ENCODE measurements around the gene ELK3.

ELK3 gene

DNA sequence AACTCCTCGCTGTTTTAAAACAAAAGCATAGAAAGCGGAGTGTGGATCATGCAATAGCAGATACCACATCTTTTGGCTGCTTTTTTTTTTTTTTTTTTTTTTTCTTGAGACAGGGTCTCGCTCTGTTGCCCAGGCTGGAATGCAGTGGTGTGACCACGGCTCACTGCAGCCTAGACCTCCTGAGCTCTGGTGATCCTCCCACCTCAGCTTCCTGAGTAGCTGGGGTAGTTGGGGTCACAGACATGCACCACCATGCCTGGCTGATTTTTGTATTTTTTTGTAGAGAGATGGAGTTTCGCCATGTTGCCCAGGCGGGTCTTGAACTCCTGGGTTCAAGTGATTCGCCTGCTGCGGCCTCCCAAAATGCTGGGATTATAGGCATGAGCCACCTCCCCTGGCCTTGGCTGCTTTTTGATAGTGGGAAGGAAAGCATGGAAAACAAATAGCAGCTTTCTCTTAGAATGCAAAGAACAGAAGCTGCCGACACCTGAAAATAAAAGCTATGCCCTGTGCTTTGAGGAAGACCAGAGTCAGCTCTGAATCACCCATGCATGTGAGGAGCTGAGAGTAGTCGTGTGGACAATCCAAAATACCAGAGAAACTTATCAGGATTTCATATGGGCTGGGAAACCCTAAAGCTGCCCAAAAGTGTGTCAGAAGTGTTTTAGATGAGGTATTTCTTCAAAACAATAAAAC lies 3.6 kb upstream of the ELK3 start:
- no peak overlapping the region for H3K27ac ChIP-seq (ENCODE audit: low read length)
- peaks cover 0 to 6% of the 10 kb centered on the region in 2 donors for H3K36me3 ChIP-seq (ENCODE audit: control insufficient read depth in 1 of 2, insufficient read depth in 2 of 2, low read length in 2 of 2)
- no peaks in the 10 kb centered on the region for H3K27me3 ChIP-seq (ENCODE audit: low read depth, low read length)
- no peaks in the 10 kb centered on the region for H3K9me3 ChIP-seq (ENCODE audit: control insufficient read depth in 1 of 2, low read length in 2 of 2)
- no peaks in the 10 kb centered on the region for H3K4me1 ChIP-seq (ENCODE audit: control insufficient read depth in 1 of 2, insufficient read depth in 2 of 2, low read length in 2 of 2)
- H3K4me3 ChIP-seq (ENCODE audit: low read depth in 1 of 2, low read length in 2 of 2) = no peak overlapping the region

DNA sequence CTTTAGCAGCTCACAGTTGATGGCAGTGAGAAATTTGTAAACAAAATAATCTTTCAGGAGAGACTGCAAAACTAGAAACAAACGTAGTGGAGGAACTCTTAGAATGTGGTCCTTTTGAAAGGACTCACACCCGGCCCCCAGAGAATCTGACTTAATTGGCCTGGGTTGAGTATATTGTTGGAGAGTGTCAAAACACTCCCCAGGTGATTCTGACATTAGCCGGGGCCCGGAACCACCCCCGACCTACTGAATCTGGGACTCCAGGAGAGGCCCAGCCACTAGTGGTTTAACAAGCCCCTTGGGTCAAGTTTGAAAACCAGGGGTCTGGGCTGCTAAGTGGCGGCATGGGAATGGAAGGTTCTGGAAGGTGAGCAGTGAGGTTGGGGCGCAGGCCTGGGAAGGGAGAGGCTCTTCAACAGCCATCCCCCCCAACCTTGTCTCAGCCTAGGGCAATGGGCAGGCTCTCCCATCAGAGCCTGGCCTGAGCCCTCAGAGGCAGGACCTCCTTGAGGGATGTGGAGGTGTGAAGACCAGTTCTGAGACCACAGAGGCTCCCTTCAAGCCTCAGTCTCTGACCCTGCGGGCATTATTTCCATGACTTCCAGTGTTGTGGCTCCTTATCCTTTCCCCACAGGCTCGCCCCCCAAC lies 1.1 kb upstream of the ELK3 start:
- H3K36me3 ChIP-seq (ENCODE audit: control insufficient read depth in 1 of 2, insufficient read depth in 2 of 2, low read length in 2 of 2) = peaks cover 0 to 6% of the 10 kb centered on the region in 2 donors
- no peak overlapping the region for H3K27ac ChIP-seq (ENCODE audit: low read length)
- no peaks in the 10 kb centered on the region for H3K27me3 ChIP-seq (ENCODE audit: low read depth, low read length)
- H3K9me3 ChIP-seq (ENCODE audit: control insufficient read depth in 1 of 2, low read length in 2 of 2) = no peaks in the 10 kb centered on the region
- no peak overlapping the region for H3K4me3 ChIP-seq (ENCODE audit: low read depth in 1 of 2, low read length in 2 of 2)
- H3K4me1 ChIP-seq (ENCODE audit: control insufficient read depth in 1 of 2, insufficient read depth in 2 of 2, low read length in 2 of 2) = peaks cover 3 to 4% of the 10 kb centered on the region in 2 donors

GRCh38 chr12:96194576-96194889 lies 358 bp downstream of the ELK3 start:
- Histone ChIP-seq H3K9me3 (ENCODE audit: control insufficient read depth in 1 of 2, low read length in 2 of 2) (no peaks in the 10 kb centered on the region), H3K36me3 (ENCODE audit: control insufficient read depth in 1 of 2, insufficient read depth in 2 of 2, low read length in 2 of 2) (peaks cover 0 to 16% of the 10 kb centered on the region in 2 donors), H3K4me3 (ENCODE audit: low read depth in 1 of 2, low read length in 2 of 2) (peak overlapping the region; percentile 61 to 93), H3K27me3 (ENCODE audit: low read depth, low read length) (no peaks in the 10 kb centered on the region), H3K27ac (ENCODE audit: low read length) (peak overlapping the region; percentile 70), H3K4me1 (ENCODE audit: control insufficient read depth in 1 of 2, insufficient read depth in 2 of 2, low read length in 2 of 2) (peaks cover 3 to 4% of the 10 kb centered on the region in 2 donors)

- Histone ChIP-seq H3K36me3 (ENCODE audit: control insufficient read depth in 1 of 2, insufficient read depth in 2 of 2, low read length in 2 of 2) (peaks cover 0 to 16% of the 10 kb centered on the region in 2 donors), H3K27ac (ENCODE audit: low read length) (peak overlapping the region; percentile 69), H3K4me1 (ENCODE audit: control insufficient read depth in 1 of 2, insufficient read depth in 2 of 2, low read length in 2 of 2) (peaks cover 3 to 4% of the 10 kb centered on the region in 2 donors), H3K4me3 (ENCODE audit: low read depth in 1 of 2, low read length in 2 of 2) (peak overlapping the region; percentile 72 to 87), H3K9me3 (ENCODE audit: control insufficient read depth in 1 of 2, low read length in 2 of 2) (no peaks in the 10 kb centered on the region), H3K27me3 (ENCODE audit: low read depth, low read length) (no peaks in the 10 kb centered on the region)
These were observed 1.0 kb downstream of the ELK3 start for GRCh38 chr12:96194971-96195844.

GRCh38 chr12:96195845-96196451 lies 1.8 kb downstream of the ELK3 start:
- Histone ChIP-seq H3K36me3 (ENCODE audit: control insufficient read depth in 1 of 2, insufficient read depth in 2 of 2, low read length in 2 of 2) (peaks cover 0 to 16% of the 10 kb centered on the region in 2 donors), H3K4me3 (ENCODE audit: low read depth in 1 of 2, low read length in 2 of 2) (peak overlapping the region; percentile 72 to 87), H3K27ac (ENCODE audit: low read length) (peak overlapping the region; percentile 69), H3K9me3 (ENCODE audit: control insufficient read depth in 1 of 2, low read length in 2 of 2) (no peaks in the 10 kb centered on the region), H3K4me1 (ENCODE audit: control insufficient read depth in 1 of 2, insufficient read depth in 2 of 2, low read length in 2 of 2) (peaks cover 3 to 4% of the 10 kb centered on the region in 2 donors), H3K27me3 (ENCODE audit: low read depth, low read length) (no peaks in the 10 kb centered on the region)

DNA sequence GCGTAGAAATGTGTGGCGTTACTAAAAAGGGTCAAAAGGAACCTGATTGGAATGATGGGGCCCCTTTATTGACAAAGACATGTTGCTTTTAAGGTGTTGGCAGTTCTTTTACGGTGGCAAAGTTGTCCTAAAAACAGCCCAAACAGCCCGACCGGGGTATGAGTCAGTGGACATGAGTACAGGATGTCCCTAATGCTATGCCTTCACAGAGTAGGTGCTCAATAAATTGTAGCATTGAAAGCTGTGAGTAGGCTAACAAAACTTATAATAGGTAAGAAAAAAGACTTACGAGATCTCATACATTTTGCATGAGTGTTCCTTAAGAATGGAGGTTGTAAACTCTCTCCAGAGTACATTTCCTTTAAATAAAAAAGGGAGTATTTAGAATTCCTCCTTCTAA lies 2.6 kb downstream of the ELK3 start:
- H3K4me3 ChIP-seq (ENCODE audit: low read depth in 1 of 2, low read length in 2 of 2) = peak overlapping the region; percentile 59 to 87
- peak overlapping the region; percentile 68 for H3K27ac ChIP-seq (ENCODE audit: low read length)
- peaks cover 3 to 4% of the 10 kb centered on the region in 2 donors for H3K4me1 ChIP-seq (ENCODE audit: control insufficient read depth in 1 of 2, insufficient read depth in 2 of 2, low read length in 2 of 2)
- peaks cover 0 to 16% of the 10 kb centered on the region in 2 donors for H3K36me3 ChIP-seq (ENCODE audit: control insufficient read depth in 1 of 2, insufficient read depth in 2 of 2, low read length in 2 of 2)
- no peaks in the 10 kb centered on the region for H3K9me3 ChIP-seq (ENCODE audit: control insufficient read depth in 1 of 2, low read length in 2 of 2)
- H3K27me3 ChIP-seq (ENCODE audit: low read depth, low read length) = no peaks in the 10 kb centered on the region

DNA sequence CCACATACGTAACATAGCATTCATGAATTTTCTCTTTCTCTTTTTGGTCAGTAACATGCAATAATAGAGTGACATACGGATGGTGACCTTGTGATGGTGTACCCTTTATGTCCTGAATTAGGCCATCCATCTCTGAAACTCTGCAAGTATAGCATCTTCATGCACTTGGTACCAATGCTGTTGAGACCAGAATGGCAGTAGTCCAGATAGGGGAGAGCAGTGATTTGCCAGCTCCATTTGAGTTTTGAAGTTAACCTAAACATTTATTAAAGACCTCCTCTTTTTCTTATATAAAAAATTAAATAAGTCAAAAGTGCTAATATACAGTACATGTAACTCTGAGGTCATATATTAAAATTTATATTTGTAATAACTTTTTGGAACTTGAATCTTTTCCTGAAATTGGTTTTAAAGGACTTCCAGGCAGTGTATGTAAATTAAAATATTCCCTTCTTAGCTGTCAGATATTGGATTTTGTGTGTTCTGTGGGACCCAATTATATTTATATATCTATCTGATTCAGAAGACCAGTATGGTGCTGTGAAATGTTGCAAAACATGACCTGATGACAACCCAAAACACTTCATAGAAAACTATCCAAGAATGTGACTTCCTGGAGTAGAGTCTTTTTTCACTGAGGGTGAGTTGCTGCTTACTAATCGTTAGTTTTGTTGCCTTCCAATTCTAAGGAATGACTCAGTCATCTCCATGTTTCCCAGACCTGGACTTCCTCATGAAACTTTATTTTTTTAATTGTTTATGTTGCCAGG lies 3.5 kb downstream of the ELK3 start:
- no peaks in the 10 kb centered on the region for H3K9me3 ChIP-seq (ENCODE audit: control insufficient read depth in 1 of 2, low read length in 2 of 2)
- peaks cover 3 to 4% of the 10 kb centered on the region in 2 donors for H3K4me1 ChIP-seq (ENCODE audit: control insufficient read depth in 1 of 2, insufficient read depth in 2 of 2, low read length in 2 of 2)
- peaks cover 0 to 16% of the 10 kb centered on the region in 2 donors for H3K36me3 ChIP-seq (ENCODE audit: control insufficient read depth in 1 of 2, insufficient read depth in 2 of 2, low read length in 2 of 2)
- H3K4me3 ChIP-seq (ENCODE audit: low read depth in 1 of 2, low read length in 2 of 2) = no peak overlapping the region
- no peaks in the 10 kb centered on the region for H3K27me3 ChIP-seq (ENCODE audit: low read depth, low read length)
- H3K27ac ChIP-seq (ENCODE audit: low read length) = peak overlapping the region; percentile 68

DNA sequence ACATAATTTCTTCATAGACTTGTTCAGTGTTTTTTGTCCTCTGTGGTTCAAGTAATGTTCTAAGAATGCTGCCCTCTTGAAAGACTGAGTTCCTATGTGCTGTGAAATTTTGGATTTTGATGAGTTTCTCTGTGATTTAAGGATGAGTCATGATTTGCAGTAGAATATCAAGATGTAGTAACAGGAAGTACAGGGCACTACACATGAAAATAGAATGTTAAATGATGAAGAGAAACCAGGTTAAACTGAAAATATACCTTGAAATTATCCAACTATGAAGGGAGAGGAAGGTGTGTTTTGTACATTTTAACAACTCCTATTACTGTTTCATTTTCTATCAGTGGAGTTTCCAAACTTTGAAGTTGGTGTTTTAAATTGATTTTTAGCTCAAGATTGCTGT lies 4.8 kb downstream of the ELK3 start:
- Histone ChIP-seq H3K27ac (ENCODE audit: low read length) (peak overlapping the region; percentile 50), H3K4me1 (ENCODE audit: control insufficient read depth in 1 of 2, insufficient read depth in 2 of 2, low read length in 2 of 2) (peaks cover 3 to 4% of the 10 kb centered on the region in 2 donors), H3K4me3 (ENCODE audit: low read depth in 1 of 2, low read length in 2 of 2) (no peak overlapping the region), H3K9me3 (ENCODE audit: control insufficient read depth in 1 of 2, low read length in 2 of 2) (no peaks in the 10 kb centered on the region), H3K36me3 (ENCODE audit: control insufficient read depth in 1 of 2, insufficient read depth in 2 of 2, low read length in 2 of 2) (peaks cover 0 to 16% of the 10 kb centered on the region in 2 donors), H3K27me3 (ENCODE audit: low read depth, low read length) (no peaks in the 10 kb centered on the region)

DNA sequence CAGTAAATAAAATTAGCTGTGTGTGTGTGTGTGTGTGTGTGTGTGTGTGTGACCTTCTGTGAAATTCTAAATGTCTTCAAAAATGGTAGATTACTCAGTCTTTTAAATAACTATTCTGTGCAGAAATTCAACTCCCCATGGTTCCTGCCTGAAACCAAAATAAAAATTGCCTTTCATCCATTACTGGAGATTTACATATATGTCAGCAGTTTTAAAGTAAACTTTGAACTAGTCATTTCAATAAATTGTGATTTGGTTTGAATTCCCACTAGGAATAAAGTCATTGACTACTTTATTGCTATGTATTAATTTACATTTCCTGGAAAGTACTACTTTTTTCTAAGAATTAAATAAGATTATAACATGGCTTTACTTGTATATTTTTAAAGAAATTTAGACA lies 5.3 kb downstream of the ELK3 start:
- Histone ChIP-seq H3K27me3 (ENCODE audit: low read depth, low read length) (no peaks in the 10 kb centered on the region), H3K27ac (ENCODE audit: low read length) (no peak overlapping the region)

GRCh38 chr12:96201272-96202227 lies 7.4 kb downstream of the ELK3 start:
- peaks cover 0 to 10% of the 10 kb centered on the region in 2 donors for H3K36me3 ChIP-seq (ENCODE audit: control insufficient read depth in 1 of 2, insufficient read depth in 2 of 2, low read length in 2 of 2)
- no peak overlapping the region for H3K4me3 ChIP-seq (ENCODE audit: low read depth in 1 of 2, low read length in 2 of 2)
- peaks cover 3 to 4% of the 10 kb centered on the region in 2 donors for H3K4me1 ChIP-seq (ENCODE audit: control insufficient read depth in 1 of 2, insufficient read depth in 2 of 2, low read length in 2 of 2)
- no peak overlapping the region for H3K27ac ChIP-seq (ENCODE audit: low read length)
- H3K27me3 ChIP-seq (ENCODE audit: low read depth, low read length) = no peaks in the 10 kb centered on the region
- no peaks in the 10 kb centered on the region for H3K9me3 ChIP-seq (ENCODE audit: control insufficient read depth in 1 of 2, low read length in 2 of 2)

More for the DNA sequence above, 5.3 kb downstream of the ELK3 start:
- H3K9me3 ChIP-seq (ENCODE audit: control insufficient read depth in 1 of 2, low read length in 2 of 2) = no peaks in the 10 kb centered on the region
- H3K4me3 ChIP-seq (ENCODE audit: low read depth in 1 of 2, low read length in 2 of 2) = no peak overlapping the region
- H3K4me1 ChIP-seq (ENCODE audit: control insufficient read depth in 1 of 2, insufficient read depth in 2 of 2, low read length in 2 of 2) = peaks cover 3 to 4% of the 10 kb centered on the region in 2 donors
- H3K36me3 ChIP-seq (ENCODE audit: control insufficient read depth in 1 of 2, insufficient read depth in 2 of 2, low read length in 2 of 2) = peaks cover 0 to 16% of the 10 kb centered on the region in 2 donors

Data from muscle layer of duodenum (tissue), 2 donors.